ENCODE measurements around the gene ST7.

ST7 gene

DNA sequence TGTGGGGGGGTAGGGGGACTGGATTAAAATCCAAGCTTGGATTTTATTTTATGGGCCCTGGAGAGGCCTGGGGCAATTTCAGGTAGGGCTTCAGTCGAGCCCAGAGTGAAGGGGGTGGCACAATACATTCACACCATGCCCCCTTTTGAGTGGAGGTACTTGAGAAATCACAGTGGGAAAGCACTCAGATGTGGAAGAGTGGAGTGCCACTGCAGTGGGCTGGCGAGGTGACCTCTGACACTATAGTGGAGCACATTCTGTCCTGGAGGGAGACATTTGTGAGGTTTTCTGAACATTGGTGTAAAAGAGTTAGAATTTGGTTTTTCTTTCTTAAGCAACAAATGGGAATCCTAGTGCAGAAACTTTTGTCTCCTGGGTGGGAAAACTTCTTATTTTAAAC, 226.4 kb downstream of the ST7 start:
- no peak overlapping the region for H3K4me3 ChIP-seq (ENCODE audit: low read depth, low read length)

DNA sequence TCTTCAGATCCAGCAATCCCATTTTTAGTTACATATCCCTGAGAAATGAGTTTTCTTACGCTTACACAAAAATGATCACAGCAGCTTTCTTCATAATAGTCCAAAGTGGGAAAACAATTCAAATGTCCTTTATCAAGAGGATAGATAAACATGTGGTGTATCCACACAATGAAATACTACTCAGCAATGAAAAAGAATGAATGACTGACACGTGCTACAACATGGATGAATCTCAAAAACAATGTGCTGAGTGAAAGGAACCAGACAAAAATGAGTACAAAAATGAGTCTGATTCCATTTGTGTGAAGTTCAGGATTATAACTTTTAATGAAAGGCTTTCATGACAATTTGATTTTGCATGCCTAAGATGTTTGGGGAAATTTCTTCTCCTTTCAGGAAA, 230.4 kb downstream of the ST7 start:
- no peak for DNase-seq (ENCODE audit: low read depth)
- TF ChIP-seq, protein P1, sequence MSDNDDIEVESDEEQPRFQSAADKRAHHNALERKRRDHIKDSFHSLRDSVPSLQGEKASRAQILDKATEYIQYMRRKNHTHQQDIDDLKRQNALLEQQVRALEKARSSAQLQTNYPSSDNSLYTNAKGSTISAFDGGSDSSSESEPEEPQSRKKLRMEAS (IDR thresholded peaks at IDR 0.05; ENCODE audit: low read depth, low read length), result no peak
- TF ChIP-seq, protein P2, sequence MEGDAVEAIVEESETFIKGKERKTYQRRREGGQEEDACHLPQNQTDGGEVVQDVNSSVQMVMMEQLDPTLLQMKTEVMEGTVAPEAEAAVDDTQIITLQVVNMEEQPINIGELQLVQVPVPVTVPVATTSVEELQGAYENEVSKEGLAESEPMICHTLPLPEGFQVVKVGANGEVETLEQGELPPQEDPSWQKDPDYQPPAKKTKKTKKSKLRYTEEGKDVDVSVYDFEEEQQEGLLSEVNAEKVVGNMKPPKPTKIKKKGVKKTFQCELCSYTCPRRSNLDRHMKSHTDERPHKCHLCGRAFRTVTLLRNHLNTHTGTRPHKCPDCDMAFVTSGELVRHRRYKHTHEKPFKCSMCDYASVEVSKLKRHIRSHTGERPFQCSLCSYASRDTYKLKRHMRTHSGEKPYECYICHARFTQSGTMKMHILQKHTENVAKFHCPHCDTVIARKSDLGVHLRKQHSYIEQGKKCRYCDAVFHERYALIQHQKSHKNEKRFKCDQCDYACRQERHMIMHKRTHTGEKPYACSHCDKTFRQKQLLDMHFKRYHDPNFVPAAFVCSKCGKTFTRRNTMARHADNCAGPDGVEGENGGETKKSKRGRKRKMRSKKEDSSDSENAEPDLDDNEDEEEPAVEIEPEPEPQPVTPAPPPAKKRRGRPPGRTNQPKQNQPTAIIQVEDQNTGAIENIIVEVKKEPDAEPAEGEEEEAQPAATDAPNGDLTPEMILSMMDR (IDR thresholded peaks at IDR 0.05; ENCODE audit: low read depth, low read length), result no peak
- TF ChIP-seq POLR2A (IDR thresholded peaks at IDR 0.05; ENCODE audit: extremely low read depth, insufficient read length) (no peak), MYC (IDR thresholded peaks at IDR 0.05; ENCODE audit: low read depth, low read length) (no peak)
- no peak overlapping the region for H3K4me3 ChIP-seq (ENCODE audit: low read depth, low read length)

More for the DNA sequence above, 226.4 kb downstream of the ST7 start:
- DNase-seq (ENCODE audit: low read depth), result no peak
- TF ChIP-seq POLR2A (IDR thresholded peaks at IDR 0.05; ENCODE audit: extremely low read depth, insufficient read length), result no peak
- TF ChIP-seq MYC (IDR thresholded peaks at IDR 0.05; ENCODE audit: low read depth, low read length), result no peak
- TF ChIP-seq, protein P1 (IDR thresholded peaks at IDR 0.05; ENCODE audit: low read depth, low read length), result no peak
- TF ChIP-seq, protein P2 (IDR thresholded peaks at IDR 0.05; ENCODE audit: low read depth, low read length), result no peak

DNA sequence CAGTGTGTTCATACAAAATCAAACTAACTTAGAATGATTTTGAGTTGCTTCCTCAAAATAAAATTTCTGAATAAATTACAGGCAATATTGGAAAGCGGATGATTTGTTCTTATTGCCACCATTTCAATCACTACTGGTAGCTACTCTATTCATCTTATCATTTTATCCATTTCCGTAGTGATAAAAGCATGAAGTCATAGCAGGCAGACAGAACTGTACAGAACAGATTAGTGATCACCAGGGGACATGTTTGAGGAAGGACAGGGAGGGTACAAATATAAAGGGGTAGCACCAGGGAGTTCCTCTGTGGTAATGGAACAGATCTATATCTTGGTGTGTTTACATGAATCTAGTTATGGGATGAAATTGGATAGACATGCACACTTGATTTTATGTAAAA, 231.1 kb downstream of the ST7 start:
- TF ChIP-seq, protein P1 (IDR thresholded peaks at IDR 0.05; ENCODE audit: low read depth, low read length), result no peak
- no peak for TF ChIP-seq POLR2A (IDR thresholded peaks at IDR 0.05; ENCODE audit: extremely low read depth, insufficient read length)
- no peak for TF ChIP-seq MYC (IDR thresholded peaks at IDR 0.05; ENCODE audit: low read depth, low read length)
- TF ChIP-seq, protein P2 (IDR thresholded peaks at IDR 0.05; ENCODE audit: low read depth, low read length), result no peak
- no peak for DNase-seq (ENCODE audit: low read depth)
- H3K4me3 ChIP-seq (ENCODE audit: low read depth, low read length), result no peak overlapping the region

DNA sequence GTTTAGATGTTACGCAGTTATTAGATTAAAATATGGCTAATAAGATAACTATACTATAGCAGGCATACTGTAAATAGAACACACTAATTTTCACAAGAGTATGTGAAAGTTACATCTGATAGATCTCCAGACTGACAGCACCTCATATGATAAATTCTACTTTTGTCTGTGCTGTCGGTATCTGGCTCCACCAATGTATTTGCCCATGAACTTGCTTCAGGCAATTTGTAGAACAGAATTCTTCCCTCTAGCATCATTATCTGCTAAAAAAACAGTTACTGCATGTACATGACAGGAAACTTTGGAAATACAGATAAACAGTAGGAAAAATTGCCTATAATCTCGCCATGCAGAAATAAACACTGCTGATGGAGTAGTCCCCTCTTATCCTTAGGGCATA, 231.8 kb downstream of the ST7 start:
- no peak overlapping the region for H3K4me3 ChIP-seq (ENCODE audit: low read depth, low read length)
- TF ChIP-seq, protein P1 (IDR thresholded peaks at IDR 0.05; ENCODE audit: low read depth, low read length), result no peak
- TF ChIP-seq MYC (IDR thresholded peaks at IDR 0.05; ENCODE audit: low read depth, low read length), result no peak
- no peak for DNase-seq (ENCODE audit: low read depth)

DNA sequence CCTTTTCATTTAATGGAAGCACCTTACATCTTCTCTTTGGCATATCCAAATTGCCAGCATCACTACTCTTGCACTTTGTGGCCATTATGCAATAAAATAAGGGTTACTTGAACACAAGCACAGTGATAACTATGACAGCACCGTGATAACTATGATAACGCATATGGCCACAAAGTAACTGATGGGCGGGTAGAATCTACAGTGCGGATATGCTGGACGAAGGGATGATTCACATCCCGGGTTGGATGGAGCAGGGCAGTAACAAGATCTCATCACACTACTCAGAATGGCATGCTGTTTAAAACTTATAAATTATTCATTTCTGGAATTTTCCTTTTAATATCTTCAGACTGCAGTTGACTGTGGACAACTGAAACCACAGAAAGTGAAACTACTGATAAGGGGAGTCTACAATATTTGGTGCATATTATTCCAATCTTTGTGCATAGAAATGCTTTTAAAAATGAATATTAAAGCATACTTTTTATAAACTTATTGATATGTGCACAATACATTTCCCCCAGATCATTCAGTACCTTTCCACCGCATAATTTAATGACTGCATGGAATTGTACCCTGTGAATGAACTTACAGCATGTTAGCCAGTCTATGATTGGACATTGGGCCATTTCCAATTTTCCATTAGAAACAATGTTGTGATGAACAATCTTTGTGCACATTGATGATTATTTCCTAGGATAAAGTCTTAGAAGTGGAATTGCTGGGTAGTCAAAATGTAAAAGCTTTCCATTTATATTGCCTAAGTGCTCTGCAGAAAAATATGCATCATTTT, 233.1 kb downstream of the ST7 start:
- TF ChIP-seq, protein P1 (IDR thresholded peaks at IDR 0.05; ENCODE audit: low read depth, low read length), result no peak
- TF ChIP-seq, protein P2 (IDR thresholded peaks at IDR 0.05; ENCODE audit: low read depth, low read length), result no peak
- TF ChIP-seq MYC (IDR thresholded peaks at IDR 0.05; ENCODE audit: low read depth, low read length) (no peak), POLR2A (IDR thresholded peaks at IDR 0.05; ENCODE audit: extremely low read depth, insufficient read length) (no peak)
- H3K4me3 ChIP-seq (ENCODE audit: low read depth, low read length), result no peak overlapping the region
- DNase-seq (ENCODE audit: low read depth), result no peak

DNA sequence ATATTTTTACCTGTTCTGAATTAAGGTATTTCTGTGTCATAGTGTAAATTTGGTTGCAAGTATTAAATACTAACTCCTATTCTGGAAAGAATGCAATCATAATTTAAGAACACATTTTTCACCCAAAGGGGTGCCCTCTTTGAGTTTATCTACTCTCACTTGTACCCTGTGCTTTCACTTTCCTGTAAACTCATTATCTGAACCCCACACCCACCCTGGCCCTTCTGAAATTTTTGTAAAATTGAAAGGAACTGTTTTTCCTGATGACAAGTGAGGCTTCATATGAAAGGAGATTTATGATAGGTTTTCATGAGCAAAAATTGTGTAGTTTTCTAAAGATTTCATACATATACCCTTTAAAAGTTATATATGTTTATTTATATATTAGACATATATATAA, 235.1 kb downstream of the ST7 start:
- H3K4me3 ChIP-seq (ENCODE audit: low read depth, low read length), result no peak overlapping the region
- no peak for DNase-seq (ENCODE audit: low read depth)
- no peak for TF ChIP-seq POLR2A (IDR thresholded peaks at IDR 0.05; ENCODE audit: extremely low read depth, insufficient read length)
- TF ChIP-seq, protein P1 (IDR thresholded peaks at IDR 0.05; ENCODE audit: low read depth, low read length), result no peak
- TF ChIP-seq MYC (IDR thresholded peaks at IDR 0.05; ENCODE audit: low read depth, low read length), result no peak
- TF ChIP-seq, protein P2 (IDR thresholded peaks at IDR 0.05; ENCODE audit: low read depth, low read length), result no peak
